H1 (cell line): Measurements from ENCODE around the gene MICOS13. TPM values are rescaled to one million over a fixed set of nuclear protein-coding genes. Genes with fewer than 3 reads are reported as not detected.

Experiments used
- ATF3 ChIP-seq: IDR thresholded peaks from 2 replicates; pipeline ENCODE4 v1.6.1; 2011; ENCODE audit warnings: low read depth, mild to moderate bottlenecking, low read length; ENCODE audit not compliant: insufficient read depth
- CTCF ChIP-seq, 3 experiments: IDR thresholded peaks; 1 replicate in 2 of 3; 2 replicates in 1 of 3; pipeline versions ENCODE4 v1.5.1 to v1.6.1; 2011; ENCODE audit warnings: low read length in 3 of 3, mild to moderate bottlenecking in 3 of 3, inconsistent platforms in 2 of 3, low read depth in 1 of 3, moderate library complexity in 1 of 3; ENCODE audit not compliant: insufficient read depth in 1 of 3; ENCODE audit errors: control extremely low read depth in 1 of 3
- KDM4A ChIP-seq: IDR thresholded peaks from one replicate; pipeline ENCODE4 v1.7.1; 2012; ENCODE audit warnings: low read depth, mild to moderate bottlenecking, moderate library complexity, low read length, inconsistent platforms; ENCODE audit not compliant: severe bottlenecking
- KDM5A ChIP-seq: fragments of 200-600 bp; IDR thresholded peaks from 2 replicates; pipeline ENCODE4 v1.7.1; 2012; ENCODE audit warnings: mild to moderate bottlenecking, low read length, inconsistent platforms, mixed read lengths
- PHF8 ChIP-seq: fragments of 200-600 bp; sonication (generic); conservative IDR thresholded peaks from 2 replicates; pipeline ENCODE4 v1.7.1; 2012; ENCODE audit warnings: low read depth, mild to moderate bottlenecking, inconsistent platforms, low read length, moderate library complexity
- SIX5 ChIP-seq: IDR thresholded peaks from 2 replicates; pipeline ENCODE4 v1.6.1; 2011; ENCODE audit warnings: mild to moderate bottlenecking, low read depth, low read length
- TCF12 ChIP-seq: IDR thresholded peaks from 2 replicates; pipeline ENCODE4 v1.6.1; 2011; ENCODE audit warnings: low read depth, mild to moderate bottlenecking, low read length
- polyA plus RNA-seq, 7 experiments: library from polyadenylated mRNA; depleted of rRNA in 3 of 7; stranded (reverse) in 5 of 7; unstranded in 2 of 7; fragments of >200 nt in 5 of 7; fragments of 200-250 nt in 2 of 7; gene quantifications; 1 replicate in 5 of 7; 2 replicates in 1 of 7; 4 replicates in 1 of 7; pipeline versions ENCODE4 v1.2.1 to v1.2.3, GENCODE V29; 2011 to 2013; ENCODE audit warnings: missing spikeins in 2 of 7, mixed read lengths in 2 of 7
- total RNA-seq: library from RNA; stranded (reverse); fragmentation: NEBNext Ultra II Directional; extraction: Animal tissue kit (Norgen Biotek cat#: 25700); gene quantifications from 2 replicates; pipeline ENCODE4 v1.2.1, GENCODE V29; 2021

MICOS13 gene
- total and polyA plus RNA-seq, 2 of the 8 experiments (the other 6 are each of a cell fraction or from before 2014, with no cell fraction given): 17.3 to 36.1 TPM

- TF ChIP-seq CTCF (IDR thresholded peaks at IDR 0.05; ENCODE audit: control extremely low read depth in 1 of 3, insufficient read depth in 1 of 3, low read depth in 1 of 3, low read length in 3 of 3) (no peak), PHF8 (no peak), KDM4A (no peak), SIX5 (no peak), KDM5A (no peak), ATF3 (no peak), TCF12 (no peak)
These were observed 28.1 kb downstream of the MICOS13 start (continued) for GRCh38 chr19:5652261-5652660.
